Panc1 (cell line): ENCODE results near the gene SPTSSA. TPM values are rescaled to one million over a fixed set of nuclear protein-coding genes. Genes with fewer than 3 reads are reported as not detected.

Experiments used
- ATAC-seq: fragments of 200-7000 bp; cut with Tn5 transposase; 2 replicates; pipeline ENCODE4 v1.9.1; 2020; ENCODE audit warnings: mild to moderate bottlenecking, moderate library complexity
- Bru-seq: library from RNA; stranded (reverse); fragments of 400-500 nt; gene quantifications from one replicate; lab custom pipeline; 2021; lab: Mats Ljungman, UMichigan
- BruChase-seq, 2 experiments: library from RNA; stranded (reverse); fragments of 400-500 nt; gene quantifications; one replicate each; lab custom pipeline; 2021; lab: Mats Ljungman, UMichigan
- BruUV-seq: library from RNA; stranded (reverse); fragments of 400-500 nt; replicated peaks from 2 replicates; lab custom pipeline; 2021; lab: Mats Ljungman, UMichigan
- CTCF ChIA-PET: fragments of 300-600 bp; sonication (Branson Sonifier 250); formaldehyde crosslinking; loops from one replicate; lab custom pipeline; 2022; ENCODE audit warnings: antibody characterized with exemption; lab: Charles Lee
- POLR2A ChIA-PET: fragments of 300-600 bp; sonication (Branson Sonifier 250); formaldehyde crosslinking; loops from one replicate; lab custom pipeline; 2022; ENCODE audit warnings: antibody characterized with exemption; lab: Charles Lee
- DNase-seq: peaks from one replicate; pipeline ENCODE4 v3.0.0-alpha.2; 2010; ENCODE audit warnings: low read depth, low spot score
- H3K27ac ChIP-seq: 2 replicates; pipeline ENCODE4 v1.5.1; 2011; ENCODE audit warnings: mild to moderate bottlenecking, low read length, inconsistent platforms
- H3K27me3 ChIP-seq: fragments of 200-500 bp; sonication (Bioruptor generic); 2 replicates; pipeline ENCODE4 v1.6.0; 2014; ENCODE audit warnings: low read length, inconsistent platforms; ENCODE audit not compliant: control insufficient read depth, insufficient read depth
- H3K36me3 ChIP-seq: fragments of 200-500 bp; sonication (Bioruptor generic); 2 replicates; pipeline ENCODE4 v1.5.1; 2014; ENCODE audit warnings: inconsistent platforms, mild to moderate bottlenecking, low read length, moderate library complexity; ENCODE audit not compliant: control insufficient read depth, insufficient read depth
- H3K4me1 ChIP-seq: 2 replicates; pipeline ENCODE4 v1.5.1; 2011; ENCODE audit warnings: inconsistent platforms, mild to moderate bottlenecking, low read length, moderate library complexity; ENCODE audit not compliant: control insufficient read depth, insufficient read depth
- H3K4me3 ChIP-seq, 2 experiments: 2 replicates each; pipeline ENCODE4 v1.5.1; 2011 to 2012; ENCODE audit warnings: low read depth in 2 of 2, low read length in 2 of 2, mild to moderate bottlenecking in 2 of 2, inconsistent platforms in 1 of 2, moderate library complexity in 1 of 2
- H3K9me3 ChIP-seq: fragments of 200-500 bp; sonication (Bioruptor generic); 2 replicates; pipeline ENCODE4 v1.5.1; 2014; ENCODE audit warnings: low read depth, mild to moderate bottlenecking, inconsistent platforms, low read length, moderate library complexity; ENCODE audit not compliant: control insufficient read depth, insufficient read depth
- CTCF ChIP-seq: fragments of 450-650 bp; IDR thresholded peaks from 2 replicates; pipeline ENCODE4 v1.5.1; 2017; ENCODE audit warnings: mild to moderate bottlenecking
- POLR2AphosphoS5 ChIP-seq: IDR thresholded peaks from 2 replicates; pipeline ENCODE4 v1.6.1; 2012; ENCODE audit warnings: mild to moderate bottlenecking, low read depth, low read length, moderate library complexity
- REST ChIP-seq, 2 experiments: IDR thresholded peaks; 2 replicates each; pipeline ENCODE4 v1.6.1; 2011 to 2012; ENCODE audit warnings: low read depth in 2 of 2, control low read depth in 1 of 2, low read length in 1 of 2, mild to moderate bottlenecking in 1 of 2, moderate library complexity in 1 of 2; ENCODE audit not compliant: insufficient read depth in 1 of 2
- SIN3A ChIP-seq: IDR thresholded peaks from 2 replicates; pipeline ENCODE4 v1.6.1; 2012; ENCODE audit warnings: low read depth, mild to moderate bottlenecking, low read length, moderate library complexity, borderline replicate concordance; ENCODE audit not compliant: insufficient read depth
- TCF7L2 ChIP-seq: IDR thresholded peaks from 2 replicates; pipeline ENCODE4 v1.6.1; 2011; ENCODE audit warnings: mild to moderate bottlenecking, low read depth, low read length, inconsistent platforms
- in situ Hi-C: cut with HindIII; loops from 2 replicates; pipeline ENCODE4 v1.10.0; 2016; ENCODE audit warnings: low sequenced_read_pairs, low pct_unique_long_range_greater_than_20kb
- intact Hi-C: fragments of 100-400 bp; cut with micrococcal nuclease; formaldehyde crosslinking; loops from one replicate; pipeline ENCODE4 v1.10.0; 2022; ENCODE audit not compliant: unreplicated experiment
- long read RNA-seq: library from polyadenylated mRNA; unstranded; transcript quantifications from one replicate; pipeline ENCODE4 v2.0.0, GENCODE V29; 2021; ENCODE audit not compliant: unreplicated experiment
- polyA plus RNA-seq: library from polyadenylated mRNA; unstranded; fragments of >200 nt; gene quantifications from one replicate; pipeline ENCODE4 v1.2.1, GENCODE V29; 2012; ENCODE audit warnings: missing spikeins; ENCODE audit not compliant: insufficient read length
- total RNA-seq: library from RNA; stranded (reverse); gene quantifications from one replicate; pipeline ENCODE4 v1.2.1, GENCODE V29; 2021; ENCODE audit not compliant: unreplicated experiment

The SPTSSA gene
- total RNA-seq (15.6 TPM), Bru-seq, nascent RNA (percentile 84 among the genes with signal in this experiment), BruChase-seq, experiment 1, labeled RNA remaining after a 2-hour chase (percentile 89 among the genes with signal in this experiment), BruChase-seq, experiment 2, labeled RNA remaining after a 6-hour chase (percentile 91 among the genes with signal in this experiment)
- polyA plus RNA-seq: 12.7 TPM
- long read RNA-seq, partial matches to known transcripts: 0 of 3 reads
- long read RNA-seq, other reads (novel, unspliced or antisense): 1 of 3 reads

GRCh38 chr14:34462132-34462893 is at the start of gene SPTSSA:
Gene SPTSSA (minus strand): TSS chr14:34462240. CDS start chr14:34462207, 33 bp downstream.
- no peak for DNase-seq
- no peaks in the 10 kb centered on the region; the same call in none of the 2 replicates for H3K36me3 ChIP-seq
- no TSS peak for BruUV-seq
- CTCF ChIA-PET: no interaction called here
- no peaks in the 10 kb centered on the region for H3K27me3 ChIP-seq
- intact Hi-C loops (no loop called here), in situ Hi-C loops (no loop called here)
- peak; percentile 98 for ATAC-seq
- peak within 1 kb of the TSS; percentile 84 for H3K27ac ChIP-seq
- no peaks in the 10 kb centered on the region for H3K9me3 ChIP-seq
- no peak for TF ChIP-seq TCF7L2
- no peak for TF ChIP-seq REST (IDR thresholded peaks at IDR 0.05; ENCODE audit: insufficient read depth in 1 of 2, low read depth in 2 of 2, low read length in 1 of 2)
- no peak for TF ChIP-seq CTCF
- peak; percentile 77; the same call in 1 of the 2 replicates for TF ChIP-seq SIN3A
- peak; percentile 75 for TF ChIP-seq POLR2AphosphoS5
- H3K4me1 ChIP-seq: peaks cover 11% of the 10 kb centered on the region; the same call in 1 of the 2 replicates
- peak within 1 kb of the TSS; percentile 73 to 82 for H3K4me3 ChIP-seq
- POLR2A ChIA-PET: no interaction called here

- H3K9me3 ChIP-seq: no peaks in the 10 kb centered on the region
- H3K4me3 ChIP-seq: no peak overlapping the region
- no TSS peak for BruUV-seq
- intact Hi-C loops (no loop called here), in situ Hi-C loops (no loop called here)
- DNase-seq (no peak), ATAC-seq (no peak)
- H3K27ac ChIP-seq: no peak overlapping the region
- no peaks in the 10 kb centered on the region for H3K27me3 ChIP-seq
- ChIA-PET POLR2A (no interaction called here), CTCF (interaction anchor here (0.6 kb wide), 1 partner anchor 185 kb away, joined by 6 read pairs; no protein-coding TSS in a partner anchor)
- H3K36me3 ChIP-seq: no peaks in the 10 kb centered on the region
- TF ChIP-seq SIN3A (no peak), CTCF (no peak), POLR2AphosphoS5 (no peak), TCF7L2 (no peak), REST (IDR thresholded peaks at IDR 0.05; ENCODE audit: insufficient read depth in 1 of 2, low read depth in 2 of 2, low read length in 1 of 2) (no peak)
- H3K4me1 ChIP-seq: no peaks in the 10 kb centered on the region
Measured at GRCh38 chr14:34507884-34508283, 45.8 kb upstream of the SPTSSA start.
